H9 (cell line): ENCODE results near the gene PRMT2. TPM values are rescaled to one million over a fixed set of nuclear protein-coding genes. Genes with fewer than 3 reads are reported as not detected.

Experiments
- DNase-seq: peaks from one replicate; pipeline ENCODE4 v3.0.0-alpha.2; 2017
- H2AFZ ChIP-seq: one replicate; pipeline ENCODE4 v1.6.1; 2013; ENCODE audit warnings: mild to moderate bottlenecking, low read length, control low read depth, moderate library complexity
- H2AK5ac ChIP-seq: 2 replicates; pipeline ENCODE4 v1.6.1; 2013; ENCODE audit warnings: low read length, control low read depth, mixed read lengths; ENCODE audit not compliant: insufficient read length
- H2BK120ac ChIP-seq: one replicate; pipeline ENCODE4 v1.6.1; 2013; ENCODE audit warnings: low read depth, mild to moderate bottlenecking, low read length, control low read depth, inconsistent platforms; ENCODE audit not compliant: poor library complexity, severe bottlenecking
- H2BK12ac ChIP-seq: 2 replicates; pipeline ENCODE4 v1.6.1; 2013; ENCODE audit warnings: low read length, control low read depth, mixed read lengths, low read depth; ENCODE audit not compliant: insufficient read length
- H2BK15ac ChIP-seq: 2 replicates; pipeline ENCODE4 v1.6.1; 2013; ENCODE audit warnings: low read depth, low read length, control low read depth
- H2BK20ac ChIP-seq: one replicate; pipeline ENCODE4 v1.6.1; 2013; ENCODE audit warnings: low read depth, mild to moderate bottlenecking, low read length, control low read depth, inconsistent platforms; ENCODE audit not compliant: poor library complexity, severe bottlenecking
- H2BK5ac ChIP-seq: 2 replicates; pipeline ENCODE4 v1.6.1; 2013; ENCODE audit warnings: low read length, control low read depth, mixed read lengths; ENCODE audit not compliant: insufficient read length
- H3K14ac ChIP-seq: 2 replicates; pipeline ENCODE4 v1.6.1; 2013; ENCODE audit warnings: low read length, control low read depth; ENCODE audit not compliant: insufficient read depth
- H3K18ac ChIP-seq: 2 replicates; pipeline ENCODE4 v1.6.1; 2013; ENCODE audit warnings: low read depth, mild to moderate bottlenecking, mixed read lengths, low read length, control low read depth; ENCODE audit not compliant: insufficient read length
- H3K23ac ChIP-seq: 2 replicates; pipeline ENCODE4 v1.6.1; 2013; ENCODE audit warnings: low read length, control low read depth, mixed read lengths, low read depth; ENCODE audit not compliant: insufficient read length
- H3K23me2 ChIP-seq: 2 replicates; pipeline ENCODE4 v1.6.1; 2013; ENCODE audit warnings: low read depth, mild to moderate bottlenecking, mixed read lengths, low read length, control low read depth; ENCODE audit not compliant: insufficient read length, poor library complexity, severe bottlenecking
- H3K27ac ChIP-seq: 2 replicates; pipeline ENCODE4 v1.5.1; 2013; ENCODE audit warnings: low read length, control low read depth, mixed read lengths, low read depth; ENCODE audit not compliant: insufficient read length
- H3K27me3 ChIP-seq: 2 replicates; pipeline ENCODE4 v1.6.1; 2013; ENCODE audit warnings: low read length, control low read depth, inconsistent platforms; ENCODE audit not compliant: insufficient read depth
- H3K4ac ChIP-seq: 2 replicates; pipeline ENCODE4 v1.6.1; 2013; ENCODE audit warnings: low read depth, mild to moderate bottlenecking, control low read depth, inconsistent platforms, low read length, moderate library complexity
- H3K4me1 ChIP-seq: 2 replicates; pipeline ENCODE4 v1.6.1; 2013; ENCODE audit warnings: low read length, control low read depth, inconsistent platforms; ENCODE audit not compliant: insufficient read depth
- H3K4me2 ChIP-seq: 2 replicates; pipeline ENCODE4 v1.6.1; 2013; ENCODE audit warnings: low read length, control low read depth, mixed read lengths; ENCODE audit not compliant: insufficient read length, insufficient read depth
- H3K56ac ChIP-seq: 2 replicates; pipeline ENCODE4 v1.6.1; 2013; ENCODE audit warnings: low read depth, mild to moderate bottlenecking, mixed read lengths, low read length, control low read depth; ENCODE audit not compliant: insufficient read length
- H3K79me1 ChIP-seq: 2 replicates; pipeline ENCODE4 v1.6.1; 2013; ENCODE audit warnings: low read depth, mild to moderate bottlenecking, moderate library complexity, low read length, control low read depth, inconsistent platforms; ENCODE audit not compliant: insufficient read depth, poor library complexity, severe bottlenecking
- H3K79me2 ChIP-seq: 2 replicates; pipeline ENCODE4 v1.6.1; 2013; ENCODE audit warnings: low read length, control low read depth, inconsistent platforms; ENCODE audit not compliant: insufficient read depth
- H3K9ac ChIP-seq: 2 replicates; pipeline ENCODE4 v1.6.1; 2013; ENCODE audit warnings: low read length, control low read depth, mixed read lengths; ENCODE audit not compliant: insufficient read length; ENCODE audit errors: extremely low read depth
- H3K9me3 ChIP-seq: one replicate; pipeline ENCODE4 v1.6.1; 2013; ENCODE audit warnings: low read depth, low read length, inconsistent platforms; ENCODE audit not compliant: control insufficient read depth
- H3T11ph ChIP-seq: one replicate; pipeline ENCODE4 v1.6.1; 2013; ENCODE audit warnings: mild to moderate bottlenecking, low read length, control low read depth, inconsistent platforms
- H4K20me1 ChIP-seq: one replicate; pipeline ENCODE4 v1.6.1; 2013; ENCODE audit not compliant: control insufficient read depth, insufficient read length, insufficient read depth
- H4K5ac ChIP-seq: 2 replicates; pipeline ENCODE4 v1.6.1; 2013; ENCODE audit warnings: low read depth, mild to moderate bottlenecking, mixed read lengths, low read length, control low read depth; ENCODE audit not compliant: insufficient read length
- H4K8ac ChIP-seq: replicated peaks from 2 replicates; pipeline ENCODE4 v1.6.1; 2013; ENCODE audit warnings: low read length, control low read depth, mixed read lengths, low read depth; ENCODE audit not compliant: insufficient read length
- H4K91ac ChIP-seq: 2 replicates; pipeline ENCODE4 v1.6.1; 2013; ENCODE audit warnings: low read depth, mild to moderate bottlenecking, moderate library complexity, mixed read lengths, low read length, control low read depth; ENCODE audit not compliant: insufficient read length
- H3K27ac Mint-ChIP-seq, 3 experiments: 2 replicates in 2 of 3; 3 replicates in 1 of 3; pipeline ENCODE4 v1.8.0; 2020 to 2021; ENCODE audit warnings: mixed read lengths in 3 of 3, mild to moderate bottlenecking in 1 of 3, moderate library complexity in 1 of 3
- H3K27me3 Mint-ChIP-seq: 2 replicates; pipeline ENCODE4 v1.8.0; 2021; ENCODE audit warnings: low read depth, mild to moderate bottlenecking, moderate library complexity, mixed read lengths
- H3K36me3 Mint-ChIP-seq, 3 experiments: 2 replicates in 2 of 3; 3 replicates in 1 of 3; pipeline ENCODE4 v1.8.0; 2020 to 2021; ENCODE audit warnings: low read depth in 3 of 3, mixed read lengths in 3 of 3; ENCODE audit not compliant: insufficient read depth in 1 of 3
- H3K4me1 Mint-ChIP-seq, 2 experiments: 2 replicates each; pipeline ENCODE4 v1.8.0; 2020; ENCODE audit warnings: mixed read lengths in 2 of 2
- H3K4me3 Mint-ChIP-seq, 2 experiments: 2 replicates in 1 of 2; 3 replicates in 1 of 2; pipeline ENCODE4 v1.8.0; 2020 to 2021; ENCODE audit warnings: mild to moderate bottlenecking in 2 of 2, mixed read lengths in 2 of 2, moderate library complexity in 1 of 2
- H3K9me3 Mint-ChIP-seq, 2 experiments: 2 replicates in 1 of 2; 3 replicates in 1 of 2; pipeline ENCODE4 v1.8.0; 2020; ENCODE audit warnings: mild to moderate bottlenecking in 2 of 2, mixed read lengths in 2 of 2, moderate library complexity in 1 of 2
- CTCF ChIP-seq: fragments of 200-600 bp; sonication (generic); conservative IDR thresholded peaks from 3 replicates; pipeline ENCODE4 v1.8.0; 2021; ENCODE audit warnings: antibody characterized with exemption, mild to moderate bottlenecking
- WGBS: extraction: QIAGEN DNeasy Blood & Tissue Kit; methylation state at CpG from one replicate; pipeline ENCODE4 v1.1.7; 2013; ENCODE audit warnings: missing lambda C conversion rate, low lambda C conversion rate, mixed read lengths; ENCODE audit not compliant: insufficient read length; ENCODE audit errors: extremely low coverage; 5-methylcytosine and 5-hydroxymethylcytosine counted together
- total RNA-seq: library from RNA; stranded (reverse); gene quantifications from 2 replicates; pipeline ENCODE4 v1.2.1, GENCODE V29; 2021

Gene PRMT2
- total RNA-seq, 1 experiment from 2014 or later: 53.7 TPM

GRCh38 chr21:46648539-46648938, 13.1 kb downstream of the PRMT2 start:
- H3K79me1 ChIP-seq: no peaks in the 10 kb centered on the region
- no peak for DNase-seq
- no peak overlapping the region for H3K56ac ChIP-seq
- Mint-ChIP-seq H3K27ac (no peak overlapping the region), H3K4me1 (no peaks in the 10 kb centered on the region), H3K4me3 (no peak overlapping the region), H3K36me3 (peaks cover 53 to 87% (median 83%) of the 10 kb centered on the region in 3 experiments; a peak in 6 of 7 replicates), H3K27me3 (no peaks in the 10 kb centered on the region), H3K9me3 (no peaks in the 10 kb centered on the region)
- H3T11ph ChIP-seq: no peak overlapping the region
- no peak overlapping the region for H3K14ac ChIP-seq
- no peaks in the 10 kb centered on the region for H3K4me1 ChIP-seq
- no peak overlapping the region for H2BK15ac ChIP-seq
- H3K9ac ChIP-seq: no peak overlapping the region
- no peak overlapping the region for H3K23ac ChIP-seq
- no peak overlapping the region for H4K5ac ChIP-seq
- no CpG with 5 or more reads among the region's 27 CpGs for WGBS
- no peak overlapping the region for H2BK120ac ChIP-seq
- H4K8ac ChIP-seq: no peak overlapping the region
- no peak overlapping the region for H2AK5ac ChIP-seq
- H2BK12ac ChIP-seq: no peak overlapping the region
- H3K4me2 ChIP-seq: no peak overlapping the region
- H3K4ac ChIP-seq: no peak overlapping the region
- H3K79me2 ChIP-seq: no peaks in the 10 kb centered on the region
- H3K27ac ChIP-seq: no peak overlapping the region
- no peak overlapping the region for H2BK20ac ChIP-seq
- no peaks in the 10 kb centered on the region for H3K27me3 ChIP-seq
- H4K91ac ChIP-seq: no peak overlapping the region
- no peak overlapping the region for H2AFZ ChIP-seq
- H4K20me1 ChIP-seq: no peaks in the 10 kb centered on the region
- no peaks in the 10 kb centered on the region for H3K23me2 ChIP-seq
- H2BK5ac ChIP-seq: no peak overlapping the region
- H3K18ac ChIP-seq: no peak overlapping the region
- TF ChIP-seq CTCF: no peak
- no peaks in the 10 kb centered on the region for H3K9me3 ChIP-seq
